IPS-15b (cell line): ENCODE data around the gene OLFM2.
A peak's percentile ranks its signal among the peaks of the same experiment; 100 is the strongest.

Experiments used
- H3K27me3 ChIP-seq: one replicate; pipeline ENCODE4 v1.6.1; 2013; ENCODE audit warnings: low read length; ENCODE audit not compliant: control insufficient read depth, insufficient read depth
- H3K36me3 ChIP-seq: one replicate; pipeline ENCODE4 v1.6.1; 2013; ENCODE audit warnings: low read length; ENCODE audit not compliant: control insufficient read depth, insufficient read depth
- H3K4me1 ChIP-seq: one replicate; pipeline ENCODE4 v1.6.1; 2013; ENCODE audit warnings: mild to moderate bottlenecking, low read length; ENCODE audit not compliant: control insufficient read depth, insufficient read depth
- H3K4me3 ChIP-seq: one replicate; pipeline ENCODE4 v1.5.1; 2013; ENCODE audit warnings: low read depth, low read length
- H3K9ac ChIP-seq: one replicate; pipeline ENCODE4 v1.6.1; 2013; ENCODE audit warnings: low read depth, mild to moderate bottlenecking, low read length
- H3K9me3 ChIP-seq: one replicate; pipeline ENCODE4 v1.6.1; 2013; ENCODE audit warnings: mild to moderate bottlenecking, low read length; ENCODE audit not compliant: control insufficient read depth, insufficient read depth

The OLFM2 gene

GRCh38 chr19:9936326-9937000 is at the start of gene OLFM2:
TSS of gene OLFM2 (minus strand) at chr19:9936515. CDS start at chr19:9936366, 149 bp downstream.
- no peaks in the 10 kb centered on the region for H3K27me3 ChIP-seq
- H3K9ac ChIP-seq = peak within 1 kb of the TSS; percentile 79
- H3K4me1 ChIP-seq = peaks cover 5% of the 10 kb centered on the region
- H3K9me3 ChIP-seq = no peaks in the 10 kb centered on the region
- H3K4me3 ChIP-seq = peak within 1 kb of the TSS; percentile 98
- H3K36me3 ChIP-seq = no peaks in the 10 kb centered on the region

DNA sequence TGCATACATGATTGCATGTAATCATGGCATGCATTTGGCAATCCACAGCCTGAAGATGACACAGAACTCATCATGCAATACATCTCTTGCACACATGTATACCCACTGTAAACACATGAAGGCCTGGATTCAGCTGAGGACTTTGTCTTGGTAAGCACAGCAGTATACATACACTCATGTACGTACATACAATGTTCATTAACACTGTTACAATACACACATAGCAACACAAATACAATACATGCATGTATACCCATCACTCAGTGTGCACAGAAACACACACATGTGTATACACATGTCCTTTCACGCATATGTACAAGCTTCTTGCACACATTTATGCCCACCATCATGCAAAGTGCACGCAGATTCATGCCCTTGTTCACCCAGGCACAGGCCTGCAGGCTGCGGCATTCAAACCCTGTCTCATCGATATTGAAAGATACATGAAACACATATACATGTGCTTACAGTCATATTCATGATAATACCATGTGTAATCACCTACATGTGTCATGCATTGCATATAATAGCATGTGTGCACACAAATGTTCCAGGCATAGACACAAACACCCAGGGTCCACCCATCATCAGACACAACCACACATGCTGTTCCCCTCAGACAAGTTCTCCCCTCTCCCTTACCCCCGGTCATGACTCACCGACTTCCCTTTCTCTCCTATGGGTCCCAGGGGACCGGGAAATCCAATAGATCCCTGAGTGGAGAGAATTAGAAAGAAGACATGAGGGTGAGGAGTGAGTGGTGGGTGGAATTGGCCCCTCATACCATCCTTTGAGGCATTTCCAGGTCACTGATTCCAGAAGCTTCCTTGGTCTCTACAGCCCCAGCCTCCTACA is 45.3 kb upstream of the OLFM2 start:
- Histone ChIP-seq H3K9me3 (no peaks in the 10 kb centered on the region), H3K9ac (no peak overlapping the region), H3K4me1 (no peaks in the 10 kb centered on the region)

DNA sequence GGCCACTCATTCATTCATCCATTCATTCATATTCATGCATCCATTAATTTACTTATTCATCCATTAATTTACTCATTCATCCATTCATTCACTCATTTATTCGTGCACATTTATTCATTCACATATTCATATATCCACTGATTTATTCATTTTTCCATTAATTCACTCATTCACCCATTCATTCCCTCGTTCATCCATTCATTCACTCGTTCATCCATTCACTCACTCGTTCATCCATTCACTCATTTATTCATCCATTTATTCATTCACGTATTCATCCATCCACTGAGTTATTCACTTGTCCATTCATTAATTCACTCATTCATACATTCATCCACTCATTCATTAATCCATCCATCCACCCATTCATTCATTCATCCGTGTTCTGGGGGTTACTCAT is 35.8 kb upstream of the OLFM2 start:
- no peak overlapping the region for H3K4me3 ChIP-seq
- H3K36me3 ChIP-seq = no peaks in the 10 kb centered on the region
- H3K9ac ChIP-seq = no peak overlapping the region
- no peaks in the 10 kb centered on the region for H3K4me1 ChIP-seq
- no peaks in the 10 kb centered on the region for H3K27me3 ChIP-seq
- no peaks in the 10 kb centered on the region for H3K9me3 ChIP-seq

More for the DNA sequence above, 45.3 kb upstream of the OLFM2 start:
- H3K36me3 ChIP-seq = peaks cover 3% of the 10 kb centered on the region
- H3K4me3 ChIP-seq = no peak overlapping the region
- H3K27me3 ChIP-seq = no peaks in the 10 kb centered on the region

DNA sequence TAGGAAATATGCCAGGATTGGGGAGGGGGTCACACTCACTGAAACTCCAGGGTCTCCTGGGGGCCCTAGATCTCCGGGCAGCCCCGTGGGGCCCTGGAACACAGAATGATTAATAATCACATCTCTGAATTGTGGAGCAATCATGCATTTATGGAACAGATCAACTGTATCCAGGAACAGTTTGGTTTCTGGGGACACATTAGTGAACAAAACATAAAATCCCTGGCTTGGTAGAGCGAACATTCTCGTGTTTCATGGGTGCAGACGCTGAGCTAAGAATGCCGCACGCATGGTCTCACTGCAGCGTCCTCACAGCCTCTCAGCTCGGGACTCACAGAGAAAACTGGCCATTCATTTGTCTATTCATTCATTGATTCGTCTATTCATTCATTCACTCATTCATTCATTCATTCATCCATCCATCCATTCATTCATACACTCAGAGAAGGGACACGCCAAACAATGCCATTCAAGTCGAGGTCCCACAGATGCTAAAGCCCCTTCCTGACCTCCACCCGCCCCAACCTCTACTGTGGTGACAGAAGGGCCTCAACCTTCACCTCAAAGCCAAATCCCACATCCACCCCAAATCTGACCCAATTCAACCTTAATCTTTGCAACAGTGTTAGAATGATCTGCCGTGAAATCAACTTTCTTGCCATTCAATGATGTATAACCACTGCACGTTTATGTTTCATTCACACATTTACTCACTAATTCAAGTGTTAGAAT is 35.0 kb upstream of the OLFM2 start:
- H3K4me1 ChIP-seq = no peaks in the 10 kb centered on the region
- no peaks in the 10 kb centered on the region for H3K9me3 ChIP-seq
- H3K36me3 ChIP-seq = no peaks in the 10 kb centered on the region
- H3K4me3 ChIP-seq = no peak overlapping the region
- H3K9ac ChIP-seq = no peak overlapping the region
- no peaks in the 10 kb centered on the region for H3K27me3 ChIP-seq

DNA sequence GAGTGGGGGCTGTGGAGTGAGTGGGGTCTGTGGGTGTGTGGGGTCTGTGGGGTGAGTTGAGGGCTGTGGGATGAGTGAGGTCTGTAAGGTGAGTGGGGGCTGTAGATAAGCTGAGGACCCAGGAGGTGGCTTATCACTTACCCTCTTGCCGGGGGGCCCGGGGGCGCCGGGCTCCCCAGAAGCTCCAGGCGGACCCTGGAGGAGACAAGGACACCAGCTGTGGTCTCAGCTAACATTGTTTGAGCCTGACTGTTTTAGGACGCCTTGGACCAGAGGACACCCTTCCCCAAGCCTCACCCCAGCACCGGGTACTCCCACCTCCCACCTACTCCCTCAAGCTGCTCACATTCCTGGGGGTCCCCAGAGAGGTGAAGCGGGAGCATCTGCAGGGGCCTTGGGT is 34.2 kb upstream of the OLFM2 start:
- Histone ChIP-seq H3K4me3 (no peak overlapping the region), H3K36me3 (no peaks in the 10 kb centered on the region), H3K27me3 (peaks cover 5% of the 10 kb centered on the region), H3K9me3 (no peaks in the 10 kb centered on the region), H3K9ac (no peak overlapping the region), H3K4me1 (no peaks in the 10 kb centered on the region)

DNA sequence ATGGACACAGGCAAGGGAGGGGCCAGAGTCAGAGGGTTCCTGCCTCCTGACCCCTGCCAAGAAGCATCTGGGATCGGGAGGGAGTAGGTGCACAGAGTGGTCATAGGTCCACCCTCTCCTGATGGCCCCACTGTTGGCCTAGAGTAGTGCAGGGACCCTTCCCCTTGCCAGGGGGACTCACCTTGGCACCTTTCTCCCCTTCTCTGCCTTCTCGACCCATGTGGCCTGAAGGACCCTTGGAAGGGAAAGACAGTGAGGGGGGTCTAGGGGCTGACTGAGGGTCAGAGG is 33.3 kb upstream of the OLFM2 start:
- Histone ChIP-seq H3K9me3 (no peaks in the 10 kb centered on the region), H3K9ac (no peak overlapping the region), H3K36me3 (no peaks in the 10 kb centered on the region), H3K4me1 (no peaks in the 10 kb centered on the region), H3K4me3 (no peak overlapping the region), H3K27me3 (peaks cover 6% of the 10 kb centered on the region)

DNA sequence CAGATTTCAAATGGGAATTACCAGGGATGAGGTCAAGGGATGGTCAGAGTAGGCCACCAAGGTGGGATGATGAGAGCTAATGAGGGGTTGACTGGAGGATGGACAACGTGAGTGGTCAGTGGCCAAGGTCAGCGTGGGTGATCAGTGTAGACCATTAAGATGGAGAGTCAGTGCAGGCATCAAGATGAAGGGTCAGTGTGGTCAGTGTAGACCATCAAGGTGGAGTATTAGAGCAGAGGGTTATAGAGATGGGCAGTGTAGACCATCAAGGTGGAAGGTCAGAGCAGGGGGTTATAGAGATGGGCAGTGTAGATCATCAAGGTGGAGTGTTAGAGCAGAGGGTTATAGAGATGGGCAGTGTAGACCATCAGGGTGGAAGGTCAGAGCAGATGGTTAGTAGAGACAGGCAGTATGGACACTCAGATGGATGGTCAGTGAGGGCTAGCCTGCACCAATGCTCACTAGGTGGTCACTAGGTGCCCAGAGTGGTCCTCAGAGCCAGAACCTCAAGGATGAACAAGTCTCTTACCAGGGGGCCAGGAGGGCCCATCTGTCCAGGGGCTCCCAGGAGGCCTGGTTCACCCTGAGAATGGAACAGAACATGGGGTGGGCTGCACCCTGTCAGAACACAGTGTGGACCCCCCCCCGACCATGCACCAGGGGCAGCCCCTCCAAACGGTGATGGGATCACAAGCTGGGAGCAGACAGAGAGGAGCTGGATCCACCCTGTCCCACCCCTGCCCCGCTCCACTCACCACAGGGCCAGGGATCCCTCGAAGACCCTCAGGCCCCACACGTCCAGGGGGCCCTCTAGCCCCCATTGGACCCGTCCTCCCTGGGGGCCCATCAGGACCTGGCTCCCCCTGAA is 32.7 kb upstream of the OLFM2 start:
- Histone ChIP-seq H3K27me3 (peaks cover 6% of the 10 kb centered on the region), H3K4me1 (no peaks in the 10 kb centered on the region), H3K9ac (no peak overlapping the region), H3K36me3 (no peaks in the 10 kb centered on the region), H3K4me3 (no peak overlapping the region), H3K9me3 (no peaks in the 10 kb centered on the region)

DNA sequence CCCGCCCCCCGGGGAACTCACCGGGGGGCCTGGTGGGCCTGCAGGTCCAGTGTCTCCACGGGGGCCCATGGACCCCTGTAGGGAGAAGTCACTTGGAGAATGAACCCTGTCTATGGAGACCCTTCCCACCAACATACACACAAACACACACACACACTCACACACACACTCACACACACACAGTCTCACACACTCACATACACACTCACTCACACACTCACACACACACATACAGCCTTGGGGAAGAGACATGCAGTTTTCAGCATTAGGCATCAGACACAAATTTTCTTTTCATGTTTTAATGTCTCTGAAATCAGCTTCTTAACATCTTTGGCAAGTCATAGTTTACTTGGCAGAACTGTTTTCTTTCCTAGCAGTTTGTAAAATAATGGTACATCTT is 31.0 kb upstream of the OLFM2 start:
- H3K4me1 ChIP-seq = peaks cover 2% of the 10 kb centered on the region
- H3K9me3 ChIP-seq = no peaks in the 10 kb centered on the region
- H3K36me3 ChIP-seq = no peaks in the 10 kb centered on the region
- no peak overlapping the region for H3K4me3 ChIP-seq
- H3K27me3 ChIP-seq = peaks cover 6% of the 10 kb centered on the region
- no peak overlapping the region for H3K9ac ChIP-seq

DNA sequence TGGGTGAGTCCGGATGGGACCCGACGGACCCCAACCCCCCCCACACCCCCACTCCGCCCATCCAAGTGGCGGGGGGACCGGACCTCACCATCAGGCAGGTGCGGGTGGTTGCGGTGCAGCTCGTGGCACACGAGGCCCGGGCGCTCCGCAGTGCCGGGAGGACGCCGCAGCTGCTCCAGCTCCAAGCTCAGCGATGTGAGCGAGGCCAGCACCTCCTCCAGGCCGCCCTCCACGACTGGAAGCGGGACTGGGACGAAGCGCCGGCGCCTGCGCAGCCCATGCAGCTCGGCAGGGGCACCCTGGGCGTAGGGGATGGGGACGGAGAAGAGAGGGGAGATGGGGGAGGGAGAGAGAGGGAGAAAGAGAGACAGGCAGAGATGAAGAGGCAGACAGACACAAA is 30.1 kb upstream of the OLFM2 start:
- Histone ChIP-seq H3K4me3 (peak overlapping the region; percentile 49), H3K36me3 (no peaks in the 10 kb centered on the region), H3K9me3 (no peaks in the 10 kb centered on the region), H3K4me1 (peaks cover 2% of the 10 kb centered on the region), H3K9ac (peak overlapping the region; percentile 61), H3K27me3 (peaks cover 6% of the 10 kb centered on the region)

DNA sequence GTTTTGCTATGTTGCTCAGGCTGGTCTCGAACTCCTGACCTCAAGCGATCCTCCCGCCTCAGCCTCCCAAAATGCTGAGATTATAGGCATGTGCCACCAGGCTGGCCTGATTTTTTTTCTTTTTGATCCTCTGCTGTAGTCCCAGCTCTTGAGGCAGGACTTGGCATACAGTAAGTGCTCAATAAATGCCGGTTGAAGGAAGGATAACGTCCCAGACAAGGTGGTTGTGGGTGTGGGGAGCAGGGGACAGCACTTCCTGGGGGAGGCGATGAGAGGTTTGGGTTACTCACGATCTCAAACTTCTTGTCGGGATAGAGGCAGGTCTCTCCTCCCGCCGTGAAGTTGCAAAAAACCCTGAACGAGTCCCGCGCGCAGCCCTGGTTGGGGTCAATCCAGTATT is 29.7 kb upstream of the OLFM2 start:
- no peaks in the 10 kb centered on the region for H3K9me3 ChIP-seq
- peak overlapping the region; percentile 61 for H3K9ac ChIP-seq
- H3K4me1 ChIP-seq = peaks cover 2% of the 10 kb centered on the region
- H3K36me3 ChIP-seq = no peaks in the 10 kb centered on the region
- peaks cover 6% of the 10 kb centered on the region for H3K27me3 ChIP-seq
- H3K4me3 ChIP-seq = peak overlapping the region; percentile 49

GRCh38 chr19:9962623-9963290 is 26.4 kb upstream of the OLFM2 start:
- Histone ChIP-seq H3K4me3 (no peak overlapping the region), H3K9ac (no peak overlapping the region), H3K36me3 (peaks cover 3% of the 10 kb centered on the region), H3K27me3 (peaks cover 10% of the 10 kb centered on the region), H3K9me3 (no peaks in the 10 kb centered on the region), H3K4me1 (peaks cover 2% of the 10 kb centered on the region)
